ENCODE measurements around the gene COMMD7.

COMMD7 gene

GRCh38 chr20:32681175-32682084, 61.8 kb downstream of the COMMD7 start:
- DNase-seq = peak in 8 of 56 donors; percentile 6 to 60 (median 19)

GRCh38 chr20:32680544-32681174, 62.6 kb downstream of the COMMD7 start:
- no peak for DNase-seq

- peak in 39 of 56 donors; percentile 8 to 82 (median 46) for DNase-seq
Measured at GRCh38 chr20:32678948-32679347, 64.3 kb downstream of the COMMD7 start.

GRCh38 chr20:32675223-32675975, 67.9 kb downstream of the COMMD7 start:
- DNase-seq = no peak

GRCh38 chr20:32674362-32674789, 68.9 kb downstream of the COMMD7 start:
- peak in 6 of 56 donors; percentile 1 to 21 (median 12) for DNase-seq

- no peak for DNase-seq
Measured at GRCh38 chr20:32672982-32673851, 70.0 kb downstream of the COMMD7 start.

- peak in 3 of 56 donors; percentile 13 to 22 (median 14) for DNase-seq
Measured at GRCh38 chr20:32672394-32672981, 70.8 kb downstream of the COMMD7 start.

- DNase-seq = no peak
Measured at GRCh38 chr20:32670773-32671455, 72.4 kb downstream of the COMMD7 start.

- DNase-seq = no peak
Measured at GRCh38 chr20:32667027-32667426, 76.2 kb downstream of the COMMD7 start.

- DNase-seq = no peak
Measured at GRCh38 chr20:32664678-32665159, 78.5 kb downstream of the COMMD7 start.

GRCh38 chr20:32664012-32664677, 79.1 kb downstream of the COMMD7 start:
- no peak for DNase-seq

- no peak for DNase-seq
Measured at GRCh38 chr20:32663335-32664011, 79.8 kb downstream of the COMMD7 start.

- DNase-seq = no peak
Measured at GRCh38 chr20:32661820-32662528, 81.3 kb downstream of the COMMD7 start.

GRCh38 chr20:32660661-32661060, 82.6 kb downstream of the COMMD7 start:
- no peak for DNase-seq

- DNase-seq = no peak
Measured at GRCh38 chr20:32656827-32657226, 86.4 kb downstream of the COMMD7 start.

GRCh38 chr20:32655903-32656512, 87.3 kb downstream of the COMMD7 start:
- no peak for DNase-seq
